Muscle of leg (tissue), 11 donors: Measurements from ENCODE around the gene SPTLC2. TPM values are rescaled to one million over a fixed set of nuclear protein-coding genes. Genes with fewer than 3 reads are reported as not detected.
A peak's percentile ranks its signal among the peaks of the same experiment; 100 is the strongest.

Source experiments
- DNase-seq: peaks from one replicate; pipeline ENCODE4 v3.0.0; 2013
- H3K27ac ChIP-seq: one replicate; pipeline ENCODE4 v1.5.1; 2013; ENCODE audit warnings: mild to moderate bottlenecking, low read length, control low read depth
- H3K27me3 ChIP-seq: one replicate; pipeline ENCODE4 v1.6.1; 2013; ENCODE audit warnings: low read length; ENCODE audit not compliant: control insufficient read depth, insufficient read depth
- H3K36me3 ChIP-seq: one replicate; pipeline ENCODE4 v1.6.1; 2013; ENCODE audit warnings: low read length; ENCODE audit not compliant: control insufficient read depth, insufficient read depth
- H3K4me1 ChIP-seq: one replicate; pipeline ENCODE4 v1.6.1; 2013; ENCODE audit warnings: low read length; ENCODE audit not compliant: control insufficient read depth, insufficient read depth
- H3K4me3 ChIP-seq: one replicate; pipeline ENCODE4 v1.5.1; 2013; ENCODE audit warnings: low read length, control low read depth
- H3K9me3 ChIP-seq: replicated peaks from 2 replicates; pipeline ENCODE4 v1.6.1; 2013; ENCODE audit warnings: low read depth, low read length; ENCODE audit not compliant: control insufficient read depth
- WGBS: methylation state at CpG from one replicate; pipeline ENCODE4 v1.1.5; 2013; ENCODE audit warnings: missing lambda C conversion rate; ENCODE audit not compliant: insufficient coverage; 5-methylcytosine and 5-hydroxymethylcytosine counted together
- polyA plus RNA-seq, 8 donors: library from polyadenylated mRNA; unstranded; fragments of 120-200 nt; gene quantifications; one replicate each; pipeline versions ENCODE4 v1.2.1 to v1.2.3, GENCODE V29; 2013; ENCODE audit warnings: inconsistent platforms in 1 of 8, low replicate concordance in 1 of 8; ENCODE audit not compliant: insufficient read length in 8 of 8, insufficient read depth in 1 of 8
- total RNA-seq: library from RNA; stranded (reverse); fragments of 120-200 nt; gene quantifications from one replicate; pipeline ENCODE4 v1.2.4, GENCODE V29; 2013

SPTLC2 gene
- total and polyA plus RNA-seq, 9 donors, result 10.6 to 21.6 (median 17.4) TPM

DNA sequence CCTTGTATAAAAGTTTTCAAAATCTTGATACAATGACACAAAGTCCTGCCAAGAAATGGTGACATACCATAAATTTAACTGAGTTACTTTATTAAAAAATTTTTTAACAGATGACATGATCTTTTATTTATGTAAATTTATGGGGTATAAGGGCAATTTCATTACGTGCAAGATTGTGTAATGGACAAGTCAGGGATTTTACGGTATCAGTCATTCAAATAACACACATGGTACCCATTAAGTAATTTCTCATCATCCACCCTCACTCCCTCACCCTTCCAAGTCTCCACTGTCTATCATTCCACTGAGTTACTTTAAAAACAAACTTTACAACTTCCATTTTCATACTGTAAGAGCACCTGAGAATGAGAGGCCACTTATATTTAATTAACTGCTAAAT, 37.4 kb downstream of the SPTLC2 start:
- WGBS, result 18% methylated on average over 1 of the region's 2 CpGs
- Histone ChIP-seq H3K4me1 (peaks cover 9% of the 10 kb centered on the region), H3K9me3 (no peaks in the 10 kb centered on the region), H3K36me3 (peaks cover 12% of the 10 kb centered on the region), H3K4me3 (no peak overlapping the region), H3K27ac (no peak overlapping the region), H3K27me3 (no peaks in the 10 kb centered on the region)
- DNase-seq, result peak; percentile 21

- no peaks in the 10 kb centered on the region for H3K9me3 ChIP-seq
- no CpG with 5 or more reads among the region's 4 CpGs for WGBS
Observed at GRCh38 chr14:77574446-77575115, 41.9 kb downstream of the SPTLC2 start.

GRCh38 chr14:77573964-77574363, 42.5 kb downstream of the SPTLC2 start:
- H3K4me1 ChIP-seq, result no peaks in the 10 kb centered on the region
- H3K4me3 ChIP-seq, result no peak overlapping the region
- H3K27me3 ChIP-seq, result no peaks in the 10 kb centered on the region
- 100% methylated on average over 1 of the region's 3 CpGs for WGBS
- H3K36me3 ChIP-seq, result peaks cover 16% of the 10 kb centered on the region
- no peak for DNase-seq
- no peak overlapping the region for H3K27ac ChIP-seq
- no peaks in the 10 kb centered on the region for H3K9me3 ChIP-seq

More at GRCh38 chr14:77574446-77575115, 41.9 kb downstream of the SPTLC2 start:
- H3K4me1 ChIP-seq, result no peaks in the 10 kb centered on the region
- peaks cover 16% of the 10 kb centered on the region for H3K36me3 ChIP-seq
- H3K27ac ChIP-seq, result no peak overlapping the region
- no peak for DNase-seq
- no peak overlapping the region for H3K4me3 ChIP-seq
- no peaks in the 10 kb centered on the region for H3K27me3 ChIP-seq

DNA sequence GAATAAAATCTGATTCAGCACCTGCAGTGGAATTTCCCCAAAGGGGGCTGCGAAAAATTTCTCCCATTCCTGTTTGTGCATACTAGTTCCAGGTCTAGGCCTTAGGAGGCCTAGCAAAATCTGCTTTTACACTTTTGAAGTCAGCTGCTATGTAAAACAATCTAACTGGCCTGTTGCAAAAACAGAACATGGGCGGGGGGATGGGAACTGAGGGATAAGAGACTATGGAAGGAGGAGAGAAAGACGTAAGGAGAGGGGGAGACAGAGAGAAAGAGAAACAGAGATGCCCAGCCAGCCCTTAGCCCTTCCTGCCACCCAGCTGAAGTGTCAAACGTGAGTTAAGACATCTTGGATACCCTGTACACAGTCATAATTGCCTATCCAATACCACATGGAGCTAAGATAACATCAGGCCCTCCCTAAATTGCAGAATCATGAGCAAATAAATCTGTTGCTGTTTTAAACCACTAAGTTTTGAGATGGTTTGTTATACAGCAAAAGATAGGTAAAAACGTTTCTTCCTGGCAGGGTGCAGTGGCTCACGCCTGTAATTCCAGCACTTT, 45.6 kb downstream of the SPTLC2 start:
- H3K27me3 ChIP-seq, result no peaks in the 10 kb centered on the region
- H3K4me3 ChIP-seq, result no peak overlapping the region
- H3K27ac ChIP-seq, result no peak overlapping the region
- no peaks in the 10 kb centered on the region for H3K9me3 ChIP-seq
- H3K36me3 ChIP-seq, result peaks cover 12% of the 10 kb centered on the region
- no peaks in the 10 kb centered on the region for H3K4me1 ChIP-seq
- WGBS, result 64% methylated on average over 3 of the region's 6 CpGs
- DNase-seq, result no peak

DNA sequence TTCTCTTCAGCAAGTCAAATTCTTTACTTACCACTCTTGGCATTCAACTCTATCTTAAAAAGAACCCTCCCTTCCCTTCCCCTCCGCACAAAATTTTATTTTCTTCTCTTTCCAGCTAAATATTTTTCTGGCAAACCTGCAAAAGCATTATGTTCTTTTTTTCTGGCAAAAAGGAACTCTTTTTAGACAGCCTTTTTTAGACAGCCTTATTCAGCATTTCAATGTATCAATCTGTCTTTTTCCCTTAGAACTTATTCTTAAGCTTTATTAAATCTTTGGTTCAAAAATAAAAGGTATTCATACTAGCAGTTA, 50.5 kb downstream of the SPTLC2 start:
- no peaks in the 10 kb centered on the region for H3K9me3 ChIP-seq
- peak; percentile 51 for DNase-seq
- no peak overlapping the region for H3K4me3 ChIP-seq
- peaks cover 4% of the 10 kb centered on the region for H3K36me3 ChIP-seq
- no peaks in the 10 kb centered on the region for H3K27me3 ChIP-seq
- H3K27ac ChIP-seq, result no peak overlapping the region
- no peaks in the 10 kb centered on the region for H3K4me1 ChIP-seq
- WGBS, result no CpG with 5 or more reads among the region's 1 CpG

- Histone ChIP-seq H3K36me3 (peaks cover 4% of the 10 kb centered on the region), H3K9me3 (no peaks in the 10 kb centered on the region), H3K27ac (no peak overlapping the region), H3K4me3 (no peak overlapping the region), H3K27me3 (no peaks in the 10 kb centered on the region), H3K4me1 (no peaks in the 10 kb centered on the region)
- peak; percentile 22 for DNase-seq
- WGBS, result no CpG with 5 or more reads among the region's 8 CpGs
Observed at GRCh38 chr14:77565289-77565993, 51.0 kb downstream of the SPTLC2 start.

- no peak for DNase-seq
- H3K9me3 ChIP-seq, result no peaks in the 10 kb centered on the region
- peaks cover 3% of the 10 kb centered on the region for H3K36me3 ChIP-seq
- no peak overlapping the region for H3K4me3 ChIP-seq
- H3K27ac ChIP-seq, result no peak overlapping the region
- H3K27me3 ChIP-seq, result no peaks in the 10 kb centered on the region
- no CpG with 5 or more reads among the region's 4 CpGs for WGBS
- no peaks in the 10 kb centered on the region for H3K4me1 ChIP-seq
Observed at GRCh38 chr14:77562681-77563080, 53.8 kb downstream of the SPTLC2 start.

GRCh38 chr14:77561881-77562280, 54.6 kb downstream of the SPTLC2 start:
- Histone ChIP-seq H3K4me3 (no peak overlapping the region), H3K4me1 (no peaks in the 10 kb centered on the region), H3K27me3 (no peaks in the 10 kb centered on the region), H3K9me3 (no peaks in the 10 kb centered on the region), H3K36me3 (peaks cover 3% of the 10 kb centered on the region), H3K27ac (no peak overlapping the region)
- no CpG with 5 or more reads among the region's 5 CpGs for WGBS
- DNase-seq, result no peak

DNA sequence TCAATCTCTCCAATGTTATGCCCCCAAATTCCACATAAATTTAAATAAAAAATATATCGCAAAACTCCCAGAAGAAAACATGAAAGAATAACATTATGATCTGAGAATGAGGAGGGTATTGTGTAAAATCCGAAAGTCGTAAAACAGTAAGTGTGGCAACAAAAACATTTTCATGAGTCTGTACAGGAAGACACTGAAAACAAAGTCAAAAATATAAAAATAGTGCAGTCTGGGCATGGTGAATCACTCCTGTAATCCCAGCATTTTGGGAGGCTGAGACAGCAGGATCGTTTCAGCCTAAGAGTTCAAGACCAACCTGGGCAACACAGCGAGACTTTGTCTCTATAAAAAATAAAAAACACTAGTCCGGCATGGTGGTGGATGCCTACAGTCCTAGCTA, 57.1 kb downstream of the SPTLC2 start:
- DNase-seq, result no peak
- no peaks in the 10 kb centered on the region for H3K9me3 ChIP-seq
- H3K36me3 ChIP-seq, result peaks cover 11% of the 10 kb centered on the region
- no peak overlapping the region for H3K4me3 ChIP-seq
- no peak overlapping the region for H3K27ac ChIP-seq
- 100% methylated on average over 2 of the region's 6 CpGs for WGBS
- no peaks in the 10 kb centered on the region for H3K4me1 ChIP-seq
- no peaks in the 10 kb centered on the region for H3K27me3 ChIP-seq

DNA sequence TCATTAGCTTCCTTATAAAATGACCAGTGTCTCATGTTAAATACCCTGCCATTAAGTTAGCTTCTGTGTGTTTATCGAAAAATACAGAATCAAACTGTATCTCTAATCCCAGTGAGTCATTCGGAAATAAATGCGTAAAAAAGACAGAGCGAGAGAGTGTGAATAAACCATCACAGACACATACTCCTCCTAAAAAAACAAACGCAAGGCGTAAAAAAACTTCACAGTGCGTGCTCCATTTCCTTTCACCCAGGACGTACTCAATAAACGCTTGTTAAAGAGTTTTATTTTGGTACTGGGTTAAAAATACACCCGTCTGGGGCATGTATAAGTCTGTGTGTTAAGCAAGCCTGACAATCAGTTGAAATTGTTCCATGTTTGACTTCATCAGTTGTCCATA, 59.0 kb downstream of the SPTLC2 start:
- Histone ChIP-seq H3K4me3 (no peak overlapping the region), H3K36me3 (peaks cover 11% of the 10 kb centered on the region), H3K4me1 (no peaks in the 10 kb centered on the region), H3K9me3 (no peaks in the 10 kb centered on the region), H3K27ac (no peak overlapping the region), H3K27me3 (no peaks in the 10 kb centered on the region)
- no peak for DNase-seq
- 100% methylated on average over 4 of the region's 10 CpGs for WGBS
